ENCODE results near the gene NAT14.
A peak's percentile ranks its signal among the peaks of the same experiment; 100 is the strongest.
"Not testable (repeated sequence)": the region's sequence is repeated elsewhere in the genome, so short reads cannot be mapped to it uniquely, and the experiment has no call there.

The NAT14 gene

DNA sequence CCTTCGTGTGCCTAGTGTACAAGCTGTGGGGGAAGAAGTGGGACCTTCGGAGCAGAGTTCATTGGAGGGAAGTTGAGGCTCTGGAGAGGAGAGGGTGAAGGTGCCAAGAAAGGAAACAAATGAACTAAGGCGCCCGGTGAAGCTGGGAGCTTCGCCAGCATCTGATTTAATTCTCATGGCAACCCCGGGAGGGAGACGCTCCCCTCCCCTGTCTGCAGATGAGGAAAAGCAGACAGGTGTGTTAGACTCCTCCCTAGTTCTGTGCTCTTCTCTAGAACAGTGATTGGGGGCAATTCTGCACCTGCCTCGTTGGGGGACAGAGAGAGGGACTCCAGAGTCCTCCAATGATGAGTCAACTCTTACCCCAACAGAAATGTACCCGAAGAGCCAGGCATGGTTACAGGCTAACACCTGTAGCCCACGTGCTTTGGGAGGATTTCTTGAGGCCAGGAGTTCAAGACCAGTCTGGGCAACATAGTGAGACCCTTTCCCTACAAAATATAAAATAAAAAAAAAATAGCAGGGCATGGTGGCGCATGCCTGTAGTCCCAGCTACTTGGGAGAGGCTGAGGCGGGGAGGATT, 7.5 kb downstream of the NAT14 start:
- no peak for DNase-seq (ENCODE audit: low read depth)
- TF ChIP-seq, protein P1, sequence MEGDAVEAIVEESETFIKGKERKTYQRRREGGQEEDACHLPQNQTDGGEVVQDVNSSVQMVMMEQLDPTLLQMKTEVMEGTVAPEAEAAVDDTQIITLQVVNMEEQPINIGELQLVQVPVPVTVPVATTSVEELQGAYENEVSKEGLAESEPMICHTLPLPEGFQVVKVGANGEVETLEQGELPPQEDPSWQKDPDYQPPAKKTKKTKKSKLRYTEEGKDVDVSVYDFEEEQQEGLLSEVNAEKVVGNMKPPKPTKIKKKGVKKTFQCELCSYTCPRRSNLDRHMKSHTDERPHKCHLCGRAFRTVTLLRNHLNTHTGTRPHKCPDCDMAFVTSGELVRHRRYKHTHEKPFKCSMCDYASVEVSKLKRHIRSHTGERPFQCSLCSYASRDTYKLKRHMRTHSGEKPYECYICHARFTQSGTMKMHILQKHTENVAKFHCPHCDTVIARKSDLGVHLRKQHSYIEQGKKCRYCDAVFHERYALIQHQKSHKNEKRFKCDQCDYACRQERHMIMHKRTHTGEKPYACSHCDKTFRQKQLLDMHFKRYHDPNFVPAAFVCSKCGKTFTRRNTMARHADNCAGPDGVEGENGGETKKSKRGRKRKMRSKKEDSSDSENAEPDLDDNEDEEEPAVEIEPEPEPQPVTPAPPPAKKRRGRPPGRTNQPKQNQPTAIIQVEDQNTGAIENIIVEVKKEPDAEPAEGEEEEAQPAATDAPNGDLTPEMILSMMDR (conservative IDR thresholded peaks at IDR 0.05; ENCODE audit: control insufficient read depth, insufficient read depth, low read depth, low read length): no peak
- H3K4me3 ChIP-seq (ENCODE audit: control insufficient read depth, low read depth, low read length): no peak overlapping the region

DNA sequence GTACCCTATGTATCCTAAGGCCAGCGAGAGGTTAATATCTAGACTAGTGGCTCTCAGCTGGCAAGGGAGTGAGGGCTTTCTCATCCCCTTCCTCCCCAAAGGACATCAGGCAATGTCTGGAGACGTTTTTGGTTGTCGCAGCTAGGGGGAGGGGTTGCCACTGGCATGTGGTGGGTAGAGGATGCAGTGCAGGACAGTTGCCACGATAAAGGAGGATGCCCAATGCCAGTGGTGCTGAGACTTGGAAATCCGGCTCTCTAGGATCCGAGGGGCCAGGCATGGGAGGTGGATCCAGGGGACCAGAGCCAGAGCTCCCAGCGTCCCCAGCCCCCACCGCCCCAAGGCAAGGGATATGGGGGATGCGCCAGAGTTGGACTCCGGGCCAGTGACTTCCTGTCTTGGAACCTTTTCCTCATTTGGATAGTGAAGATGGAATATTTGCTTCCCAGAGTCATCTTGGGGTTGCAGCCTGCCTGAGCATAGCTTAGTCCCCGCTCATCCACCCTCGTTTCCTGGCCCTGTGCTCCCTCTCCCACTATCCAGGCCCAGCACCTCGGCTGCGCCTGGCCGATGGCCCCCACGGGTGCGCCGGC, 8.2 kb downstream of the NAT14 start:
- TF ChIP-seq, protein P1 (conservative IDR thresholded peaks at IDR 0.05; ENCODE audit: control insufficient read depth, insufficient read depth, low read depth, low read length): no peak
- H3K4me3 ChIP-seq (ENCODE audit: control insufficient read depth, low read depth, low read length): peak overlapping the region; percentile 52
- peak; percentile 61 for DNase-seq (ENCODE audit: low read depth)

DNA sequence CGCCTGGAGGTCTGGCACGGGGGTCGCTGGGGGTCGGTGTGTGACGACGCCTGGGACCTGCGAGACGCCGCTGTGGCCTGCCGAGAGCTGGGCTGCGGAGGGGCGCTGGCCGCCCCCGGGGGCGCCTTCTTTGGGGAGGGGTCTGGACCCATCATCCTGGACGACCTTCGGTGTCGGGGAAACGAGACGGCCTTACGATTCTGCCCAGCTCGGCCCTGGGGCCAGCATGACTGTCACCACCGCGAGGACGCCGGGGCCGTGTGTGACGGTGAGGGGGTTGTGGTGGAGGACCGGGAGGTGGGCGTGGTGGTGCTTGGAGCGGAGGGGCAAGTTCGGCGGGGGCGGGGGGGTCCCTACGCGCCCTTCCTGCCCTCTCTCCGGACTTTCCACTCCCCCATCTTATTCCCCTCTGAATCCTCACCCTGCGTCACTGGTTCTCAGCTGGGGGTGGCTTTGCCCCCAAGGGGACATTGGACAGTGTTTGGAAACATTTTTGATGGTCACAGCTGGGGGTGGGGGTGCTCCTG, 8.7 kb downstream of the NAT14 start:
- peak; percentile 79 for DNase-seq (ENCODE audit: low read depth)
- TF ChIP-seq, protein P1 (conservative IDR thresholded peaks at IDR 0.05; ENCODE audit: control insufficient read depth, insufficient read depth, low read depth, low read length): no peak
- peak overlapping the region; percentile 52 for H3K4me3 ChIP-seq (ENCODE audit: control insufficient read depth, low read depth, low read length)

DNA sequence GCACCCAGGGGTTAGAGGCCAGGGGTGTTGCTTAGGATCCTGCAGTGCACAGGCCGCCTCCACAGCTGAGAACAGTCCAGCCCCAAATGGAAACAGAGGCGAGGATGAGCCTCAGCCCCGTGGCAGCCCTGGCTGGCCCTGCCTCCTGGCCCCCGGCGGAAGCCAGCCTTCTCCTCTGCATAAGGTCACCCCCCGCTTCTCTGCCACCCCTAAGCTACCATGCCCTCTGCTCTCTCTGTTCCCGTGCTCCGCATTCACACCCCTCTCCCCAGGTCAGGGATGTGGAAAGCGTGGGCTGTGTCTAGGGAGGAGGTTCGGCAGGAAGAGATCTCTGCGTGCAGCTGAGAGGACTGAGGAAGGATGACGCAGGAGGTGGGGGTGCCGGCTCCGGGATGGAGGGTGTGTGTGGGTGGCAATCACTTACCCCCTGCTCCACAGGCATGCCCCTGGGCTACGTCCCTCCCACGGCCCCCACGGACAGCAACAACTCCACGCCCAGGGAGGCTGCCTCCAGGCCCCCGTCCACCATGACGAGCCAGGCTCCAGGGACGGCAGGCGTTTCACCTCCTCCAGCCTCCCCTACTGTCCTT, 9.3 kb downstream of the NAT14 start:
- peak; percentile 91 for DNase-seq (ENCODE audit: low read depth)
- H3K4me3 ChIP-seq (ENCODE audit: control insufficient read depth, low read depth, low read length): peak overlapping the region; percentile 52
- TF ChIP-seq, protein P1 (conservative IDR thresholded peaks at IDR 0.05; ENCODE audit: control insufficient read depth, insufficient read depth, low read depth, low read length): no peak

DNA sequence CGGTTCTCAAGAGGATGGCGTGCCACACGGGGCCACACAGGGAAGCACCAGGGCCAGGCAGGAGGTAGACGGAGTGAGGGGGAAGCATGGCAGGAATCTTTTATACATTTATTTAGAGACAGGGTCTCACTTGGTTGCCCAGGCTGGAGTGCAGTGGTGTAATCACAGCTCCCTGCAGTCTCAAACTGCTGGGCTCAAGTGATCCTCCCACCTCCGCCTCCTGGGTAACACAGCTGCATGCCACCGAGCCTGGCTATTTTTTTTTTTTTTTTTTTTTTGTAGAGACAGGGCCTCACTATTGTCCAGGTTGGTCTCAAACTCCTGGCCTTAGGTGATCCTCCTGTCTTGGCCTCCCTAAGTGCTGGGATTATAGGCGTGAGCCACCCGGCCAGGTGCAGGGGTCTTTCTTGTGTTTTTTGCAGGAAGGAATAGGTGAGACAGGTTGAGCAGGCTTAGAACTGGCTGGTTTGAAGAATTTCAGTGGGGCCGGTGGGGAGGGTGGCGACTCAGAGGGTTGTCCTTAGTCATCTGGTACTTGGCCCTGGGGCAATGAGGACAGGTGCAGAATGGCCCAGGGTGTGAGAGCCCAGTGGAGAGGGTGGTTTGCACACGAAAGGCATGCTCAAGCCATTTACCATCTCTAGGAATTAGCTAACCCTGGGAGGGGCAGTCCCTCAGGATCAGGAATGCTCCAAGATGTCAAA, 10.8 kb downstream of the NAT14 start:
- no peak overlapping the region for H3K4me3 ChIP-seq (ENCODE audit: control insufficient read depth, low read depth, low read length)
- TF ChIP-seq, protein P1 (conservative IDR thresholded peaks at IDR 0.05; ENCODE audit: control insufficient read depth, insufficient read depth, low read depth, low read length): no peak
- no peak for DNase-seq (ENCODE audit: low read depth)

DNA sequence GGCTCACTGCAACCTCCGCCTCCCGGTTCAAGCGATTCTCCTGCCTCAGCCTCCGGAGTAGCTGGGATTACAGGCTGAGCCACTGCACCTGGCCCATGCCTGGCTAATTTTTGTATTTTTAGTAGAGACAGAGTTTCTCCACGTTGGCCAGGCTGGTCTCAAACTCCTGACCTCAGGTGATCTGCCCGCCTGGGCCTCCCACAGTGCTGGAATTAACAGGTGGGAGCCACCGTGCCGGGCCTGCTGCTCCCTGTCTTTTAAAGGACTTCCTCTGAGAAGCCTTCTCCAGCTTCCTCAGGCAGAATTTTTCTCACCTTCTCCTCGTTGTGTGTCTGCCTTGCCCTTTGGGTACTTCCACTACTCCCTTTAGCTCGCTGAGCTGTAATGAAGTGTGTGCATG, 11.8 kb downstream of the NAT14 start:
- not testable (repeated sequence) for DNase-seq (ENCODE audit: low read depth); H3K4me3 ChIP-seq (ENCODE audit: control insufficient read depth, low read depth, low read length)

DNA sequence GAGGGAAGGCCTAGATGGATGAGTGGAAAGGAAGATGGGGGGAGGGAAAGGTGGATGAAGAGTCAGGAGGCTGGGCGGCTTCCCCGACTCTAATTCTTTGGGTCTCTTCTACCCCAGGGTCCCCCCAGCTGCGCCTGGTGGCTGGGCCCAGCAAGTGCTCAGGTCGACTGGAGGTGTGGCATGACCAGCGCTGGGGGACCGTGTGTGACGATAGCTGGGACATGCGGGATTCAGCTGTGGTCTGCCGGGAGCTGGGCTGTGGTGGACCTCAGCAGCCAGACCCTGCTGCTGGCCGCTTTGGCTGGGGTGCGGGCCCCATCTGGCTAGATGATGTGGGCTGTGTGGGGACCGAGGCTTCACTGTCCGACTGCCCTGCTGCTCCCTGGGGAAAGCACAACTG, 12.8 kb downstream of the NAT14 start:
- no peak overlapping the region for H3K4me3 ChIP-seq (ENCODE audit: control insufficient read depth, low read depth, low read length)
- DNase-seq (ENCODE audit: low read depth): no peak
- TF ChIP-seq, protein P1 (conservative IDR thresholded peaks at IDR 0.05; ENCODE audit: control insufficient read depth, insufficient read depth, low read depth, low read length): no peak
